Stimulated activated CD4-positive, alpha-beta T cell treated with anti-CD3 and anti-CD28 coated beads, Interleukin-2, amount 100 ng/mL, for 48 hours (primary cell): ENCODE results near the gene NME7.
"Not testable (repeated sequence)": the region's sequence is repeated elsewhere in the genome, so short reads cannot be mapped to it uniquely, and the experiment has no call there.

Source experiments
- DNase-seq, 2 donors: peaks; one replicate each; pipeline ENCODE4 v3.0.0-alpha.2; 2020

The NME7 gene

DNA sequence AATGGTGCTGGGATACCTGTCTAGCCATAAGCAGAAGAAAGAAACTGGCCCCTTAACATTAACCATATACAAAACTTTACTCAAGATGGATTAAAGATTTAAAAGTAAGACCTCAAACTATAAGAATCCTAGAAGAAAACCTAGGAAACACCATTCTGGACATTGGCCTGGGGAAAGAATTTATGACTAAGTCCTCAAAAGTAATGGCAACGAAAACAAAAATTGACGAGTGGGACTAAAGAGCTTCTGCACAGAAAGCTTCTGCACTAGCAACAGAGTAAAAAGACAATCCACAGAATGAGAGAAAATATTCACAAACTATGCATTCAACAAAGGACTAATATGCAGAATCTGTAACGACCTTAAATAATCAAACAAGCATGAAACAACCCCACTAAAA, 66.7 kb downstream of the NME7 start:
- no peak for DNase-seq

DNA sequence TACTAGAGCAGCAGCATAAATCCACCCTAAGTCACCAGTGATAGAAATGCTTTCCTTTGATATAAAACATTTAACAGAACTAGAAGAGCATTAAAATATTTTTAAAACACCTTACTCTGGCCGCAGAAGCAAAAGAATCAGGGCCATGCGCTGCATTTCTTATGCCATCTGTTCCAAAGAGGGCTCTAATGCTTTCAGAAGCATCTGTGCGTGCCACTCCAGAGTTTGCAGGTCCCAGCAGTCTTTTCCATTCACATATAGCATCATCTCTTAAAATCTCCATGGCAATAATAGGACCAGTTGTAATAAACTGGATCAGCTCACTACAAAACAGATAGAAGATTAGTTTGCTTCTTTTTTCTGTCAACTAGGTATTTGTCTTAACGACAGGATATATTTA, 69.2 kb downstream of the NME7 start:
- DNase-seq: no peak

- DNase-seq: no peak
Measured at GRCh38 chr1:169295846-169296245, 71.8 kb downstream of the NME7 start.

DNA sequence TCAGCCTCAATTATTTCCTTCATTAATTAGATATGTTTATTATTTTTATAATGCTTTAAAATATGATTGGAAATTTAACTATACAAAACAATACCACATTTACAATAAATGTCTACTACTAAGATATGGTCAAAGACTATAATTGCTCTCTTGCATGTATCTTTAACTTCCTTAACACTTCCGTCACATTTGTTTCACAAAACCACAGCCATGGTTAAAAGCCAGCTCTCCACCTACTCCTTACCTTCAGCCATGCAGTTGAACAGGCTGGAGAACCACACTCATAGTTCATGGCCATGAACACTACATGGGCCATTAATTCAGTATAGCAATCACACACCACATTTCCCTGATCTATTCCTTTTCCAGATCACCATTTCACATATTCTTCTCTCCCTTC, 72.2 kb downstream of the NME7 start:
- no peak for DNase-seq

- DNase-seq: no peak
Measured at GRCh38 chr1:169289016-169289415, 78.6 kb downstream of the NME7 start.

GRCh38 chr1:169288011-169288414, 79.6 kb downstream of the NME7 start:
- DNase-seq: no peak

- DNase-seq: no peak
Measured at GRCh38 chr1:169287280-169287679, 80.3 kb downstream of the NME7 start.

GRCh38 chr1:169281562-169281961, 86.0 kb downstream of the NME7 start:
- not testable (repeated sequence) for DNase-seq

GRCh38 chr1:169271098-169271497, 96.5 kb downstream of the NME7 start:
- DNase-seq: no peak

DNA sequence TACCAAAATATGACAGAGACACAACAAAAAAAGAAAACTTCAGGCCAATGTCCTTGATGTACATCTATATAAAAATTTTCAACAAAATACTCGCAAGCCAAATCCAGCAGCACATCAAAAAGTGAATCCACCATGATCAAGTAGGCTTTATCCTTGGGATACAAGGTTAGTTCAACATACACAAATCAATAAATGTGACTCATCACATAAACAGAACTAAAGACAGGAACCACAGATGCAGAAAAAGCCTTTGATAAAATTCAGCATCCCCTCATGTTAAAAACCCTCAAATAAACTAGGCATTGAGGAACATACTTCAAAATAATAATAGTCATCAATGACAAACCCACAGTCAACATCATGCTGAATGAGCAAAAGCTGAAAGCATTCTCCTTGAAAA, 101.5 kb downstream of the NME7 start:
- no peak for DNase-seq

DNA sequence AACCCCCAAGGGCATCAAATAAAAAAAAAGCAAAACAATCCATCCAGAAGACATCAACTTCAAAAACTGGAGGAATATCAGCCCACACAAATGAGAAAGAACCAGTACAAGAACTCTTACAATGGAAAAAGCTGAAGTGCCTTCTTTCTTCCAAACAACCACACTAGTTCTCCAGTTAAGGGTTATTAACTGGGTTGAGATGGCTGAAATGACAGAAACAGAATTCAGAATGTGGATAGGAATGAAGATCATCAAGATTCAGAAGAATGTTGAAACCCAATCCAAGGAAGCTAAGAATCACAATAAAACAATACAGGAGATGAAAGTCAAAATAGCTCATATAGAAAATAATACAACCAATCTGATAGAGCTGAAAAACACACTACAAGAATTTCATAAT, 104.5 kb downstream of the NME7 start:
- DNase-seq: no peak

- DNase-seq: no peak
Measured at GRCh38 chr1:169261884-169262283, 105.7 kb downstream of the NME7 start.

DNA sequence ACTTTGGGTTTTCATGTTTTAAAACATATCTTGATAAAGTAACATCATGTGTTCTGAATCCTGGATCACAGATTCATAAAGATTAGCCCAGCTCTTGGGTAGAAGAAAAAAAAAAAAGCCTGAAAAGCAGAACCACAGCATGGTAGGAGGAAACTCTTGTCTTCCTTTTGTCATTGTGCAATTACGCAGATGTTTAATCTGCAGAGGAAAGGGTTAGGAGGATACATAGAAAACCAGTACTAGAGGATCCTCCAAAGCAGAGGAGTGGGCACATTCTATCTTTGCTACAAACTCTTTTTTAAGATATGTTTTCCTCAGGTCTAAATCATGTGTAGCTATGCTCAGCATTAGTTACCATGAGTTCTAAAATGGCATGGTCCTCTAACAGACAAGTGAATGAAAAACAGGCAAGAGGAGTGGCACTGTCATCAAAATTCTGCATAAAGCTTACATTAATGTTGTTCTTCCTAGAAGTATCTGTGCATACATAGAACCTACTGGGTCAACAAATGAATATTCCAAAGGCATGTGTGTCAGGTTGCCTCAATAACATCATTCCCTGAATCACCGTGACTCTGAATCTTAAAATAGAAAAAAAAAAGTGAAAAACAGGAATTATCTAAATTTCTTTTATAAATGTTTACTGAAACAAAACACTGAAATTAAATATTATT, 107.0 kb downstream of the NME7 start:
- DNase-seq: no peak

DNA sequence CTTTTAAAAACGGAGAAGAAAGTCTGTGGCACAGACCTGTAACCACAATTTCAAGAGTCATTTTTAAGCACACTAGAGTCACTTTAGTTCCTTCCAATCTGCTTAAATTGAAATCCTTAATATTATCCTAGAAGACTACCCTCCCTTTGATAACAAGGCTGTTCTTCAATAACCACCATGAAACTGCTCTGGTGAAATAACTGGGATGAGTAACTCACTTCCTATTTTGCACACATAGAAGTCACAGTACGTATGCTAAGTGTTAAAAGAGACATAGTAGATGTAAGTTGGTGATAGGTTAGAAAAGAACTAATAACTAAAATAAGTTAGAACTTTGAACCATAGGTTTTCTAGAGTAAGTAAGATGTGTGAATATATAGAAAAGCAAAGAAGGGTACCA, 107.8 kb downstream of the NME7 start:
- DNase-seq: no peak

DNA sequence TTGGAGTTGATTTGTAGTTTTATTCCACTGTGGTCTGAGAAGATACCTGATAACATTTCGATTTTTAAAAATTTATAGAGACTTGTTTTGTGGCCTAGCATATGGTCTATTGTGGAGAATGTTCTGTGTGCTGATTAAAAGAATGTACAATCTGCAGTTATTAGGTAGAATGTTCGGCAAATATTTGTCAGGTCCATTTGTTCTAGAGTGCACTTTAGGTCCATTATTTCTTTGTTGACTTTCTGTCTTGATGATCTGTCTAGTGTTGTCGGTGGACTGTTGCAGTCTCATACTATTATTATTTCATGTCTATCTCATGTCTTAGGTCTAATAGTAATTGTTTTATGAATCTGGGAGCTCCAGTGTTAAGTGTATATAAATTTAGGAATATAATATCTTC, 116.8 kb downstream of the NME7 start:
- DNase-seq: no peak

DNA sequence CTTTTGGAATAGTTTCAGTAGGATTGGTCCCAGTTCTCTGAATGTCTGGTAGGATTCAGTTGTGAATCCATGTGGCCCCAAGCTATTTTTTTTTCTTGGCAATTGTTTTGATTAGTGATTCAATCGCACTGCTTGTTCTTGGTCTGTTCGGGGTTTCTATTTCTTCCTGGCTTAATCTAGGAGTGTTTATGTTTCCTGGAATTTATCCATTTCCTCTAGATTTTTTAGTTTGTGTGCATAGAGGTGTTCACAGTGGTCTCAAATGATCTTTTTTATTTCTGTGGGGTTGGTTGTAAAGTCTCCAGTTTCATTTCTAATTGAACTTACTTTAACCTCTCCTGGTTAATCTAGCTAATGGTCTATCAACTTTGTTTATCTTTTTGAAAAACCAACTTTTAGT, 117.6 kb downstream of the NME7 start:
- DNase-seq: no peak

DNA sequence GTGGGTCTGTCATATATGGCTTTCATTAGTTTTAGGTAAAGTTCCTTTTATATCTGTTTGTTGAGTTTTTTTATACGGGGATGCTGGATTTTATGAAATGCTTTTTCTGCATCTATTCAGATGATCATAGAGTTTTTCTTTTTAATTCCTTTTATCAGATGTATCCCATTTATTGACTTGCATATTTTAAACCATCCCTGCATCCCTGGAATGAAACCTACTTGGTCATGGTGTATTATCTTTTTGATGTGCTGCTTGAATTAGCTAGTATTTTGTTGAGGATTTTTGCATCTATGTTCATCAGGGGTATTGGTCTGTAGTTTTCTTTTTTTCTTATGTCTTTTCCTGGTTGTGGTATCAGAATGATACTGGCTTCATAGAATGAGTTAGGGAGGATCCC, 118.0 kb downstream of the NME7 start:
- DNase-seq: no peak

GRCh38 chr1:169245706-169246105, 121.9 kb downstream of the NME7 start:
- no peak for DNase-seq

GRCh38 chr1:169240449-169241232, 127.0 kb downstream of the NME7 start:
- DNase-seq: no peak

DNA sequence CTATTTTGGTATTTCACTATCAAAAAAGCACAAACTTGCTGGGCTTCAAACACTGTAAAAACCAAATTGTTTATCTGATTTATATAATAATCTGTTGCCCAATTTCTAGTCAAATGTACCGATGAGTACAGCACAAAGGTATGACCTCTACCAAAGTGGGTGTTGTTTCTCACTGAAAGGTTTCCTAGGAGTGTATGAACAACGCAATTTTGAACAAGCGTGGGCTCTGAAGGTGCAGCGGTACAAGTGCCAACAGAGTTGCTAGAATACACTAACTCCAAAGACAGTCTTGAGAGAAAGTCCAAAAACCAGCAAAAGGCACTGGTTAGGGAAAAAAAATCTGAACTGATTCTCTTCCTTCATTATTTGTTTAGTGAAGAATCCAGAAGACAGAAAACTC, 130.7 kb downstream of the NME7 start:
- DNase-seq: no peak

GRCh38 chr1:169236143-169236542, 131.5 kb downstream of the NME7 start:
- DNase-seq: no peak

DNA sequence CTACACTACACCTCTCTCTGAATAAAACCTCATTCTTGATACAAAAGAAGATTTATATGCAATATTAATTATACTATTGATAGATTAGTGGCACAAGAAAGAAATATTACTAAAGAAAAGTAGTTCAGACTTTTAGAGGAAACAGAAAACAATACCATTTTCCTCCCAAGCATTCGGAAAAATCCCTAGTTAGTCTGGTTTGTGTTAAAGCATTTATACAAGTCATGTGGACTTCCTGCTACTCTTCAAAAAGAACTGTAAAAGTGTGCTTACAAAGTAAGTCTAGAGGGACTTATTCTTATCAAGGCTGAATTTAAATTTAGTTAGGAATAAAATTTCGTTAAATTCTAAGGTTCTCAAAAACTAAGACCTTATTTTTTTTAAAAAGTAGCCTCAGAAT, 132.0 kb downstream of the NME7 start:
- no peak for DNase-seq

DNA sequence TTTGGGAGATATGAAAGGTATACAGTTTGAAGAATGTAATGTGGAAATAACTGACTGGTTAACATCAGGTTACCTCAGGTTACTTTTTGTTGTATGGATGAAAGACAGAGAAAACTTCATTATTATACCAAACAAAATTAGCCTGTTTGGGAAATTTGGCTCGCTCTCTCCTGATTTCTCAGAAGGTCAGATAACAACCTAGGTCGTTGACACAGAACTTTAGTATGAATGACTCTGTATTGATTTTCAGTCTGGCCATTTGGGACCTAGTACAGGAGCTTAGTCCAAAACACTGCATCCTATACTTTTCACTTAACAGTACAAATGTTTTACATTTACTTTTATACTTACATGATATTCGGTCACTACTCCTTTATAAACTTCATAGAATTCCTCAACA, 132.8 kb downstream of the NME7 start:
- no peak for DNase-seq

DNA sequence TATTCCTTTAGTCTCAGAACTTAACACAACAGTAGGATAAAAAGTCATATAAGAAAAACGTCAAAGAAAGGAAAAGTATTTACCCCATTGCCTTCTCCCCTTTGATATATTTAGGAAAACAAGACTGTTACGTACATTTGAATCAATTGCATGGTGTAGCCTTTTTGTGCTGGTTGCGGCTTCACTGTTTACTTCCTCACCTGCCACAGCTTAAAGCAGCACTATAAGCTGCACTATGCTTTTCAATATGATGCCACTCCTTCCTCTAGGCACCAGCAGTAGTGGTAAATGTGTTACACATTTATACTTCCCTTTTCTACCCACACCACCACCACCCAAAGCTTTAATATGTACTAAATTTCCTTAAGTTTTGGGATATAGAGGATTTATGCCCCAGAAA, 150.0 kb downstream of the NME7 start:
- DNase-seq: no peak

DNA sequence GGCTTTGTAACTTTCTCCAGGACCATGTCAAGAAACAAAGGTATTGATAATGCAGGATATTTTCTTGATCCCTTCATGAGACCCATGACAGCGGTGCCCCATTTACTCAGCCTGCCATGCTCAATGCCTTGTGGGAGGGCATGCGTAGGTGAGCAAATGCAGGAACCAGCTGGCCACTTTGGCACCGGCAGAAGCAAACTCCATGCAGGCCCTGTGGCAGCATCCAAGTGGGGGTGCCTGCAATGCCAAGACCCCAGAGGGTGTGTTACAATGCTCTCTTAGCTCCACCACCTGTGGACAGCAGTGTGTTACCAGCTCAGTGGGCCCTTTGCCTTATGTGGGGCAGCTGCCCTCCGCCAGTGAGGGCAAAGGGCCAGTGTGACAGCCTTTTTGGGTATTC, 153.0 kb downstream of the NME7 start:
- DNase-seq: no peak
